ENCODE measurements around the gene NR6A1.

Gene NR6A1

DNA sequence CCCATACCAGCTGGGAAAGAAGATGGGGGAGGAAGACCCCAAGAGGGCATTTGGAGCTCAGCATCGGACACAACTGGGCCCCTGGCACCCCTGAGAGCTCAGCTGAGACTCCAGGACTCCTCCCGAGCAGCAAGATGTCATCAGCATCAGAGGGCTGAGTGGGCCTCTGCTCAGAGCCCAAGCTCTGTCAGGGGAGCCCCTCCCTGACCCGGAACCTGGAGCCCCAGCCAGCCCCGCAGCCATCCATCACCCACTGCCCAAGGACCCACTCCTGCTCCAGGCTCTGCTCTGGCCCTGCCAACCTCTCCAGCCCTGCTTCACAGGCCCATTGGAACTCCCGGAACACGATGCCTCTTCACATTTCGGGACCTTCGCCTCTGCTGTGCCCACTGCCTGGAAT is 273.7 kb downstream of the NR6A1 start:
- H2AFZ ChIP-seq (ENCODE audit: low read depth, low read length, severe bottlenecking) = no peak overlapping the region
- TF ChIP-seq CTCF (IDR thresholded peaks at IDR 0.05; ENCODE audit: insufficient read depth, low read length, poor library complexity, severe bottlenecking) = no peak
- no peak for TF ChIP-seq EZH2phosphoT487 (conservative IDR thresholded peaks at IDR 0.05; ENCODE audit: low read length)
- no peaks in the 10 kb centered on the region for H3K27me3 ChIP-seq (ENCODE audit: low read length)
- no peaks in the 10 kb centered on the region for H3F3A ChIP-seq (ENCODE audit: insufficient read depth)
- no peaks in the 10 kb centered on the region for H4K20me1 ChIP-seq (ENCODE audit: low read depth, low read length)
- no peaks in the 10 kb centered on the region for H3K36me3 ChIP-seq (ENCODE audit: low read length)
- no peak overlapping the region for H3K27ac ChIP-seq (ENCODE audit: low read depth, low read length)
- H3K79me2 ChIP-seq (ENCODE audit: insufficient read depth, low read length) = no peaks in the 10 kb centered on the region
- no peaks in the 10 kb centered on the region for H3K9me3 ChIP-seq (ENCODE audit: insufficient read depth, low read length)
- H3K9me2 ChIP-seq (replicated peaks; ENCODE audit: insufficient read depth, low read length) = no peaks in the 10 kb centered on the region
- no peak overlapping the region for H3K4me3 ChIP-seq (ENCODE audit: insufficient read depth, low read length, poor library complexity, severe bottlenecking)
- no peak overlapping the region for H3K4me2 ChIP-seq (ENCODE audit: low read depth, low read length, poor library complexity, severe bottlenecking)
- no peak overlapping the region for H3K9ac ChIP-seq (ENCODE audit: low read length)

DNA sequence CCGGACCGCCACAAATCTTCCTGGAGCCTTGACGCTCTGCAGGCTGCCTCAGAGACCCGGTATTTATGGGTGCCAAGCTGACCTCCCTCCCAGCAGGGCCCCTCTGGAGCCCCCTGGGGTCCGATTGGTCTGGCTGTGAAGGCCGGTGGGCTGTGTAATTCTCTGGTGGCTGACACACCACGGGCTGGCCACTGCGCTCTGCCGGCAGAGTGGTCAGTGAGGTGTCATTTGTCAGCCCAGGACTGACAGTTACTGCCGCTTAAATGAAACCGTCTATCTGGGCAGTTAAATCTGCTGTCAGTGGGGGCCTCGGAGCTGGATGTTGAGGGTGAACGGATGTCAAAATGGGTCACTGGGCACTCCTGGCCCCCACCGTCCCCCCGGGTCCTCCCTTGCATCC is 274.6 kb downstream of the NR6A1 start:
- no peaks in the 10 kb centered on the region for H3K9me2 ChIP-seq (replicated peaks; ENCODE audit: insufficient read depth, low read length)
- no peak overlapping the region for H3K9ac ChIP-seq (ENCODE audit: low read length)
- H4K20me1 ChIP-seq (ENCODE audit: low read depth, low read length) = no peaks in the 10 kb centered on the region
- TF ChIP-seq EZH2phosphoT487 (conservative IDR thresholded peaks at IDR 0.05; ENCODE audit: low read length) = no peak
- no peak for TF ChIP-seq CTCF (IDR thresholded peaks at IDR 0.05; ENCODE audit: insufficient read depth, low read length, poor library complexity, severe bottlenecking)
- H3K27me3 ChIP-seq (ENCODE audit: low read length) = no peaks in the 10 kb centered on the region
- no peak overlapping the region for H3K4me3 ChIP-seq (ENCODE audit: insufficient read depth, low read length, poor library complexity, severe bottlenecking)
- H2AFZ ChIP-seq (ENCODE audit: low read depth, low read length, severe bottlenecking) = no peak overlapping the region
- H3K27ac ChIP-seq (ENCODE audit: low read depth, low read length) = no peak overlapping the region
- no peaks in the 10 kb centered on the region for H3K9me3 ChIP-seq (ENCODE audit: insufficient read depth, low read length)
- H3K4me2 ChIP-seq (ENCODE audit: low read depth, low read length, poor library complexity, severe bottlenecking) = no peak overlapping the region
- H3K79me2 ChIP-seq (ENCODE audit: insufficient read depth, low read length) = no peaks in the 10 kb centered on the region
- no peaks in the 10 kb centered on the region for H3K36me3 ChIP-seq (ENCODE audit: low read length)
- no peaks in the 10 kb centered on the region for H3F3A ChIP-seq (ENCODE audit: insufficient read depth)

GRCh38 chr9:124496075-124496449 is 275.0 kb downstream of the NR6A1 start:
- H3K36me3 ChIP-seq (ENCODE audit: low read length) = no peaks in the 10 kb centered on the region
- H3K9me2 ChIP-seq (replicated peaks; ENCODE audit: insufficient read depth, low read length) = no peaks in the 10 kb centered on the region
- H3F3A ChIP-seq (ENCODE audit: insufficient read depth) = no peaks in the 10 kb centered on the region
- H3K9ac ChIP-seq (ENCODE audit: low read length) = no peak overlapping the region
- no peak overlapping the region for H3K27ac ChIP-seq (ENCODE audit: low read depth, low read length)
- H3K9me3 ChIP-seq (ENCODE audit: insufficient read depth, low read length) = no peaks in the 10 kb centered on the region
- H3K4me3 ChIP-seq (ENCODE audit: insufficient read depth, low read length, poor library complexity, severe bottlenecking) = no peak overlapping the region
- TF ChIP-seq CTCF (IDR thresholded peaks at IDR 0.05; ENCODE audit: insufficient read depth, low read length, poor library complexity, severe bottlenecking) = no peak
- TF ChIP-seq EZH2phosphoT487 (conservative IDR thresholded peaks at IDR 0.05; ENCODE audit: low read length) = no peak
- no peaks in the 10 kb centered on the region for H3K27me3 ChIP-seq (ENCODE audit: low read length)
- no peak overlapping the region for H3K4me2 ChIP-seq (ENCODE audit: low read depth, low read length, poor library complexity, severe bottlenecking)
- H2AFZ ChIP-seq (ENCODE audit: low read depth, low read length, severe bottlenecking) = no peak overlapping the region
- no peaks in the 10 kb centered on the region for H4K20me1 ChIP-seq (ENCODE audit: low read depth, low read length)
- H3K79me2 ChIP-seq (ENCODE audit: insufficient read depth, low read length) = no peaks in the 10 kb centered on the region
